A549 (cell line): Measurements from ENCODE around the gene SRGAP3. TPM values are rescaled to one million over a fixed set of nuclear protein-coding genes. Genes with fewer than 3 reads are reported as not detected.

ENCODE experiments used
- ATAC-seq, 2 experiments: fragments of 200-7000 bp in 1 of 2; fragments of >200 bp in 1 of 2; cut with Nextera tagmentation in 1 of 2; cut with Tn5 transposase in 1 of 2; 3 replicates each; pipeline versions ENCODE4 v1.8.0 to v1.9.1; 2018 to 2020; ENCODE audit warnings: mild to moderate bottlenecking in 1 of 2, moderate library complexity in 1 of 2
- CTCF ChIA-PET: fragments of 300-600 bp; sonication (Branson Sonifier 250); formaldehyde crosslinking; extraction: SDS; loops from one replicate; lab custom pipeline; 2021; ENCODE audit warnings: antibody characterized with exemption, inconsistent platforms; lab: Yijun Ruan, JAX
- POLR2A ChIA-PET: fragments of 350-600 bp; formaldehyde crosslinking; extraction: SDS; loops from one replicate; lab custom pipeline; 2021; ENCODE audit warnings: antibody characterized with exemption, inconsistent platforms; lab: Yijun Ruan, JAX
- DNase-seq, 2 experiments: peaks; one replicate each; pipeline versions ENCODE4 v3.0.0 to v3.0.0-alpha.2; 2011 to 2016; ENCODE audit warnings: low read depth in 1 of 2, low spot score in 1 of 2
- FAIRE-seq: peaks from 2 replicates; lab custom pipeline; 2011; peaks lifted over from hg19 to GRCh38; lab: Jason Lieb, UNC
- H3K27ac ChIP-seq, 2 experiments: fragments of >200 bp; sonication (Bioruptor Twin); formaldehyde crosslinking; 3 replicates each; pipeline ENCODE4 v1.5.1; 2016 to 2017
- H3K4me1 ChIP-seq: fragments of >200 bp; sonication (Bioruptor Twin); formaldehyde crosslinking; 3 replicates; pipeline ENCODE4 v1.6.1; 2016
- H3K4me2 ChIP-seq: fragments of >200 bp; sonication (Bioruptor Twin); formaldehyde crosslinking; 3 replicates; pipeline ENCODE4 v1.6.1; 2016
- H3K4me3 ChIP-seq: fragments of >200 bp; sonication (Bioruptor Twin); formaldehyde crosslinking; 3 replicates; pipeline ENCODE4 v1.5.1; 2016
- H3K9me3 ChIP-seq: fragments of >200 bp; sonication (Bioruptor Twin); formaldehyde crosslinking; 3 replicates; pipeline ENCODE4 v1.6.1; 2016
- EHF ChIP-seq: fragments of 250-450 bp; sonication (Bioruptor Pico); IDR thresholded peaks from 2 replicates; pipeline ENCODE4 v1.5.0; 2020; ENCODE audit warnings: mild to moderate bottlenecking
- EP300 ChIP-seq, 2 experiments: fragments of >200 bp; sonication (Bioruptor Twin); formaldehyde crosslinking; IDR thresholded peaks; 2 replicates in 1 of 2; 3 replicates in 1 of 2; pipeline ENCODE4 v1.6.1; 2016 to 2017
- ESRRA ChIP-seq: fragments of 150-350 bp; IDR thresholded peaks from 2 replicates; pipeline ENCODE4 v1.6.1; 2014; ENCODE audit warnings: mild to moderate bottlenecking, low read length, borderline replicate concordance
- FOSB ChIP-seq: fragments of 250-450 bp; sonication (Bioruptor Pico); IDR thresholded peaks from 2 replicates; pipeline ENCODE4 v1.5.0; 2020; ENCODE audit warnings: mild to moderate bottlenecking, moderate library complexity
- FOXS1 ChIP-seq: fragments of 250-450 bp; sonication (Bioruptor Pico); IDR thresholded peaks from 2 replicates; pipeline ENCODE4 v1.5.0; 2020; ENCODE audit warnings: mild to moderate bottlenecking, moderate library complexity
- HEYL ChIP-seq: fragments of 250-450 bp; sonication (Bioruptor Pico); IDR thresholded peaks from 2 replicates; pipeline ENCODE4 v1.8.0; 2021; ENCODE audit warnings: mild to moderate bottlenecking, moderate library complexity
- HOXB13 ChIP-seq: fragments of 250-450 bp; sonication (Bioruptor Pico); IDR thresholded peaks from 2 replicates; pipeline ENCODE4 v1.5.0; 2020; ENCODE audit warnings: low read depth, mild to moderate bottlenecking, moderate library complexity
- HOXB5 ChIP-seq: fragments of 250-450 bp; sonication (Bioruptor Pico); IDR thresholded peaks from 2 replicates; pipeline ENCODE4 v1.5.0; 2020; ENCODE audit warnings: mild to moderate bottlenecking, moderate library complexity
- JUN ChIP-seq, 2 experiments: fragments of >200 bp; sonication (Bioruptor Twin); formaldehyde crosslinking; IDR thresholded peaks; 2 replicates in 1 of 2; 3 replicates in 1 of 2; pipeline ENCODE4 v1.6.1; 2016 to 2017
- JUNB ChIP-seq: fragments of >200 bp; sonication (Bioruptor Twin); formaldehyde crosslinking; IDR thresholded peaks from 2 replicates; pipeline ENCODE4 v1.6.1; 2016
- KDM1A ChIP-seq: fragments of 200-600 bp; sonication (generic); IDR thresholded peaks from 2 replicates; pipeline ENCODE4 v1.6.1; 2016; ENCODE audit warnings: low read depth, mild to moderate bottlenecking
- MAFK ChIP-seq: fragments of 450-650 bp; IDR thresholded peaks from 2 replicates; pipeline ENCODE4 v1.6.1; 2014; ENCODE audit not compliant: partially characterized antibody
- MYC ChIP-seq: IDR thresholded peaks from 2 replicates; pipeline ENCODE4 v1.6.1; 2012; ENCODE audit warnings: mild to moderate bottlenecking, inconsistent platforms, low read length, improper control_type of control experiment, borderline replicate concordance
- NR3C1 ChIP-seq: fragments of >200 bp; sonication (Bioruptor Twin); formaldehyde crosslinking; IDR thresholded peaks from 3 replicates; pipeline ENCODE4 v1.6.1; 2017
- PHF8 ChIP-seq: fragments of 200-600 bp; sonication (generic); IDR thresholded peaks from 2 replicates; pipeline ENCODE4 v1.6.1; 2016; ENCODE audit warnings: low read depth, mild to moderate bottlenecking, antibody characterized with exemption, moderate library complexity, borderline replicate concordance
- POLR2A ChIP-seq: IDR thresholded peaks from 2 replicates; pipeline ENCODE4 v1.6.1; 2012; ENCODE audit warnings: mild to moderate bottlenecking, low read length
- POLR2AphosphoS2 ChIP-seq: conservative IDR thresholded peaks from 2 replicates; pipeline ENCODE4 v1.6.1; 2012; ENCODE audit warnings: low read length, improper control_type of control experiment, inconsistent platforms
- RCOR1 ChIP-seq: fragments of 150-350 bp; IDR thresholded peaks from 2 replicates; pipeline ENCODE4 v1.6.1; 2014; ENCODE audit warnings: antibody characterized with exemption, low read length, low read depth
- RNF2 ChIP-seq: fragments of 200-600 bp; sonication (generic); IDR thresholded peaks from 2 replicates; pipeline ENCODE4 v1.6.1; 2016; ENCODE audit warnings: low read depth, mild to moderate bottlenecking, antibody characterized with exemption, moderate library complexity, borderline replicate concordance
- SMC3 ChIP-seq: fragments of >200 bp; sonication (Bioruptor Twin); formaldehyde crosslinking; IDR thresholded peaks from 3 replicates; pipeline ENCODE4 v1.6.1; 2018; ENCODE audit warnings: inconsistent platforms
- SREBF2 ChIP-seq: fragments of 450-650 bp; IDR thresholded peaks from 2 replicates; pipeline ENCODE4 v1.6.1; 2014; ENCODE audit warnings: mild to moderate bottlenecking, moderate library complexity
- TFCP2L1 ChIP-seq: fragments of 250-450 bp; sonication (Bioruptor Pico); IDR thresholded peaks from 2 replicates; pipeline ENCODE4 v1.5.0; 2021; ENCODE audit warnings: mild to moderate bottlenecking
- TP53 ChIP-seq: fragments of 250-450 bp; sonication (Bioruptor Pico); IDR thresholded peaks from 2 replicates; pipeline ENCODE4 v1.5.0; 2021; ENCODE audit warnings: mild to moderate bottlenecking, moderate library complexity
- ZNF302 ChIP-seq: fragments of 250-450 bp; sonication (Bioruptor Pico); IDR thresholded peaks from 2 replicates; pipeline ENCODE4 v1.9.0; 2021; ENCODE audit warnings: inconsistent platforms, mild to moderate bottlenecking, moderate library complexity
- WGBS: methylation state at CpG from one replicate; pipeline ENCODE4 v1.1.6; 2017; ENCODE audit errors: missing lambda C conversion rate; 5-methylcytosine and 5-hydroxymethylcytosine counted together
- polyA plus RNA-seq, 4 experiments: library from polyadenylated mRNA; depleted of rRNA in 3 of 4; stranded (reverse); fragments of >200 nt; fragmentation: RNase III in 1 of 4; extraction: RNeasy Plus Mini Kit Qiagen cat#74134 plus additional on column Dnase treatment in 1 of 4; gene quantifications; 2 replicates in 3 of 4; 3 replicates in 1 of 4; pipeline ENCODE4 v1.2.3, GENCODE V29; 2011 to 2017
- TF ChIP-seq, protein P1 (sequence below): fragments of >200 bp; sonication (Bioruptor Twin); formaldehyde crosslinking; IDR thresholded peaks from 3 replicates; pipeline ENCODE4 v1.5.1; 2016
- TF ChIP-seq, protein P2 (sequence below): fragments of 200-600 bp; sonication (generic); IDR thresholded peaks from 2 replicates; pipeline ENCODE4 v1.6.1; 2016; ENCODE audit warnings: antibody characterized with exemption, mild to moderate bottlenecking, moderate library complexity
- TF ChIP-seq, protein P3 (sequence below): IDR thresholded peaks from 2 replicates; pipeline ENCODE4 v1.6.1; 2012; ENCODE audit warnings: low read depth, borderline replicate concordance
- TF ChIP-seq, protein P4 (sequence below): fragments of 250-450 bp; sonication (Bioruptor Pico); IDR thresholded peaks from 2 replicates; pipeline ENCODE4 v1.5.0; 2020; ENCODE audit warnings: low read depth, mild to moderate bottlenecking, moderate library complexity

Gene SRGAP3
- polyA plus RNA-seq, 2 of the 4 experiments (the other 2 are of a cell fraction) = 1.6 to 2.5 TPM

DNA sequence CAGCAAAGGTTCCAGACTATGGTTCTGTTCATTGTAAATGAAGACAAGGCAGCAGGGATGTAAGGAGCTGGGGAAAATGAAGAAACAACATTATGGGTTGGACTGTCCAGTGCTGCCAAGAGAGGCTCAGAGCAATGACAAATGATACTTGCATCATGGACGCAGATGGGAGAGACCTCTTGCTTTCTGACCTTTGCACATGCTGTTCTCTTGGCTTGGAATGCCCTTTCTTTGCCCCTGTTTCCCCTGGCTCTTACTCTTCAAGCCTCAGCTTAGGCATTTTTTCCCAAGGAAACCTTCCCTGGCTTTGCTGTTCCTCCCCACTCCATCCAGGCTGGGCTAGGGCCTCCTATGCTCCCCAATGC is 226.2 kb downstream of the SRGAP3 start:
- WGBS = 90% methylated on average over 1 of the region's 1 CpG
- Histone ChIP-seq H3K4me2 (no peak overlapping the region), H3K4me3 (no peak overlapping the region), H3K9me3 (no peaks in the 10 kb centered on the region), H3K4me1 (no peaks in the 10 kb centered on the region), H3K27ac (no peak overlapping the region)
- FAIRE-seq = no peak
- no peak for DNase-seq
- CTCF ChIA-PET = no interaction called here
- TF ChIP-seq TFCP2L1 (no peak), ESRRA (no peak), HEYL (CRISPR knock-in tag) (no peak), MYC (no peak), JUNB (no peak), POLR2A (no peak), FOXS1 (CRISPR knock-in tag) (no peak), HOXB13 (CRISPR knock-in tag) (no peak), JUN (IDR thresholded peaks at IDR 0.05) (no peak), FOSB (CRISPR knock-in tag) (no peak), NR3C1 (no peak), RCOR1 (no peak)
- no peak for ATAC-seq
- POLR2A ChIA-PET = no interaction called here

DNA sequence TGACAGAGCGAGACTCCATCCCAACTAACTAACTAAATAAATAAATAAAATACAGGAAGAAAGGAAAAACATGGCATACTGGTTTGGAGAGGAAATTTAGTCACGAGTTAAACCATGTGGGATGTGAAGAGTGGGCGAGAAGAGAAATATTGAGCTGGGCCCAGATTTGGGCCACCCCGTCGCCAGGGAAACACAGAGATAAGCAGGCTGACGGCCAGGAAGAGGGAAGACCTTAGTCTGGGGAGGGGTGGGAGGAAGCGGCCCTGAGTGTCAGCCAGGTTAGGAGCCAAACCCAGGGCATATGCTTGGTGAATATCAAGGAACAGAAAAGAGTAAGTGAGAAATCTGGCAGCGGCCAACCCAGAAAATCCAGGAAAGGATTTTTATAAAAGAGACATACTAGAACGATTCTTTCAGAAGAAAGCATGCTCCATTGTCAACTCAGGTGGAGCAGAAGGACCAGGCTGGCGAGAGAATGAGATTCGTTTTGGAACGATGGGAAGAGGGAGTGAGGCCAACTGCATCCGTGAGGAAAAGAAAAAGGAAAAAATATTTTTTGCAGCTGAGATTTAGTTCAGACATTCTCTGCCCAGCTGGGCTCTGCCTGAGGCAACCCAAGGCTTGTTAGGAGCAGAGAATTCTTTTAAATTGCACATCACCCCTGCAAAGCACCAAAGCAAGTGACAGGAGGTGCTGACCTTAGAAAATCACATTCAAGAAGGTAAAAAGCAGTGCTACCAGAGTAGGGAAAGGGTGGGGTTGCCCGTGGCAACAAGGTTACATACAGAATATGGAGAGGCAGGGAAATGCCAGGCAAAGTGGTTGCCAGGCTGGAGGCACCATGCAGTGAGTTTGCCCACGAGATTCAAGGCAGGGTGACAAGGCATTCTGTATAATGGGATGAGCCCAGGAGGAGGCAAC is 226.9 kb downstream of the SRGAP3 start:
- POLR2A ChIA-PET = no interaction called here
- FAIRE-seq = no peak
- CTCF ChIA-PET = no interaction called here

More for the DNA sequence above, 226.9 kb downstream of the SRGAP3 start:
- TF ChIP-seq ESRRA = no peak
- TF ChIP-seq, protein P1, sequence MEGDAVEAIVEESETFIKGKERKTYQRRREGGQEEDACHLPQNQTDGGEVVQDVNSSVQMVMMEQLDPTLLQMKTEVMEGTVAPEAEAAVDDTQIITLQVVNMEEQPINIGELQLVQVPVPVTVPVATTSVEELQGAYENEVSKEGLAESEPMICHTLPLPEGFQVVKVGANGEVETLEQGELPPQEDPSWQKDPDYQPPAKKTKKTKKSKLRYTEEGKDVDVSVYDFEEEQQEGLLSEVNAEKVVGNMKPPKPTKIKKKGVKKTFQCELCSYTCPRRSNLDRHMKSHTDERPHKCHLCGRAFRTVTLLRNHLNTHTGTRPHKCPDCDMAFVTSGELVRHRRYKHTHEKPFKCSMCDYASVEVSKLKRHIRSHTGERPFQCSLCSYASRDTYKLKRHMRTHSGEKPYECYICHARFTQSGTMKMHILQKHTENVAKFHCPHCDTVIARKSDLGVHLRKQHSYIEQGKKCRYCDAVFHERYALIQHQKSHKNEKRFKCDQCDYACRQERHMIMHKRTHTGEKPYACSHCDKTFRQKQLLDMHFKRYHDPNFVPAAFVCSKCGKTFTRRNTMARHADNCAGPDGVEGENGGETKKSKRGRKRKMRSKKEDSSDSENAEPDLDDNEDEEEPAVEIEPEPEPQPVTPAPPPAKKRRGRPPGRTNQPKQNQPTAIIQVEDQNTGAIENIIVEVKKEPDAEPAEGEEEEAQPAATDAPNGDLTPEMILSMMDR = no peak
- no peak for TF ChIP-seq KDM1A
- TF ChIP-seq, protein P2, sequence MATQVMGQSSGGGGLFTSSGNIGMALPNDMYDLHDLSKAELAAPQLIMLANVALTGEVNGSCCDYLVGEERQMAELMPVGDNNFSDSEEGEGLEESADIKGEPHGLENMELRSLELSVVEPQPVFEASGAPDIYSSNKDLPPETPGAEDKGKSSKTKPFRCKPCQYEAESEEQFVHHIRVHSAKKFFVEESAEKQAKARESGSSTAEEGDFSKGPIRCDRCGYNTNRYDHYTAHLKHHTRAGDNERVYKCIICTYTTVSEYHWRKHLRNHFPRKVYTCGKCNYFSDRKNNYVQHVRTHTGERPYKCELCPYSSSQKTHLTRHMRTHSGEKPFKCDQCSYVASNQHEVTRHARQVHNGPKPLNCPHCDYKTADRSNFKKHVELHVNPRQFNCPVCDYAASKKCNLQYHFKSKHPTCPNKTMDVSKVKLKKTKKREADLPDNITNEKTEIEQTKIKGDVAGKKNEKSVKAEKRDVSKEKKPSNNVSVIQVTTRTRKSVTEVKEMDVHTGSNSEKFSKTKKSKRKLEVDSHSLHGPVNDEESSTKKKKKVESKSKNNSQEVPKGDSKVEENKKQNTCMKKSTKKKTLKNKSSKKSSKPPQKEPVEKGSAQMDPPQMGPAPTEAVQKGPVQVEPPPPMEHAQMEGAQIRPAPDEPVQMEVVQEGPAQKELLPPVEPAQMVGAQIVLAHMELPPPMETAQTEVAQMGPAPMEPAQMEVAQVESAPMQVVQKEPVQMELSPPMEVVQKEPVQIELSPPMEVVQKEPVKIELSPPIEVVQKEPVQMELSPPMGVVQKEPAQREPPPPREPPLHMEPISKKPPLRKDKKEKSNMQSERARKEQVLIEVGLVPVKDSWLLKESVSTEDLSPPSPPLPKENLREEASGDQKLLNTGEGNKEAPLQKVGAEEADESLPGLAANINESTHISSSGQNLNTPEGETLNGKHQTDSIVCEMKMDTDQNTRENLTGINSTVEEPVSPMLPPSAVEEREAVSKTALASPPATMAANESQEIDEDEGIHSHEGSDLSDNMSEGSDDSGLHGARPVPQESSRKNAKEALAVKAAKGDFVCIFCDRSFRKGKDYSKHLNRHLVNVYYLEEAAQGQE = no peak
- TF ChIP-seq ZNF302 (CRISPR knock-in tag) = no peak
- no peak for TF ChIP-seq EP300 (IDR thresholded peaks at IDR 0.05)
- TF ChIP-seq, protein P3, sequence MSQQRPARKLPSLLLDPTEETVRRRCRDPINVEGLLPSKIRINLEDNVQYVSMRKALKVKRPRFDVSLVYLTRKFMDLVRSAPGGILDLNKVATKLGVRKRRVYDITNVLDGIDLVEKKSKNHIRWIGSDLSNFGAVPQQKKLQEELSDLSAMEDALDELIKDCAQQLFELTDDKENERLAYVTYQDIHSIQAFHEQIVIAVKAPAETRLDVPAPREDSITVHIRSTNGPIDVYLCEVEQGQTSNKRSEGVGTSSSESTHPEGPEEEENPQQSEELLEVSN = no peak
- no peak for TF ChIP-seq EHF (CRISPR knock-in tag)
- TF ChIP-seq, protein P4, sequence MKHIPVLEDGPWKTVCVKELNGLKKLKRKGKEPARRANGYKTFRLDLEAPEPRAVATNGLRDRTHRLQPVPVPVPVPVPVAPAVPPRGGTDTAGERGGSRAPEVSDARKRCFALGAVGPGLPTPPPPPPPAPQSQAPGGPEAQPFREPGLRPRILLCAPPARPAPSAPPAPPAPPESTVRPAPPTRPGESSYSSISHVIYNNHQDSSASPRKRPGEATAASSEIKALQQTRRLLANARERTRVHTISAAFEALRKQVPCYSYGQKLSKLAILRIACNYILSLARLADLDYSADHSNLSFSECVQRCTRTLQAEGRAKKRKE (CRISPR knock-in tag) = no peak
- TF ChIP-seq TP53 (CRISPR knock-in tag) = no peak
- TF ChIP-seq RNF2 = no peak
- TF ChIP-seq PHF8 = no peak
- TF ChIP-seq MAFK = no peak
- TF ChIP-seq POLR2AphosphoS2 = no peak
- no peak for TF ChIP-seq SREBF2
- TF ChIP-seq JUN (IDR thresholded peaks at IDR 0.05) = no peak
- no peak for TF ChIP-seq SMC3
- no peak for TF ChIP-seq HOXB5
- TF ChIP-seq JUNB = no peak
- DNase-seq (no peak), ATAC-seq (no peak)
- Histone ChIP-seq H3K4me2 (no peak overlapping the region), H3K9me3 (no peaks in the 10 kb centered on the region), H3K27ac (no peak overlapping the region), H3K4me3 (no peak overlapping the region), H3K4me1 (no peaks in the 10 kb centered on the region)
- WGBS = 55% methylated on average over 15 of the region's 15 CpGs
